Activated naive CD4-positive, alpha-beta T cell treated with Interleukin-2 at 50 U/mL for 16 hours (primary cell): ENCODE data around the gene AGFG1.
A peak's percentile ranks its signal among the peaks of the same experiment; 100 is the strongest.

Experiments used
- DNase-seq: peaks from one replicate; pipeline ENCODE4 v3.0.0-alpha.2; 2020

AGFG1 gene

GRCh38 chr2:227462462-227462951 is 9.4 kb upstream of the AGFG1 start:
- DNase-seq, result peak; percentile 29

GRCh38 chr2:227462972-227463931 is 8.7 kb upstream of the AGFG1 start:
- no peak for DNase-seq

GRCh38 chr2:227464361-227464760 is 7.6 kb upstream of the AGFG1 start:
- DNase-seq, result peak; percentile 6

GRCh38 chr2:227464851-227465250 is 7.1 kb upstream of the AGFG1 start:
- DNase-seq, result peak; percentile 19

- DNase-seq, result no peak
Measured at GRCh38 chr2:227466887-227467600, 4.9 kb upstream of the AGFG1 start.

GRCh38 chr2:227471412-227471811 is 544 bp upstream of the AGFG1 start:
- no peak for DNase-seq

- DNase-seq, result peak; percentile 60
Measured at GRCh38 chr2:227472265-227473121, 537 bp downstream of the AGFG1 start.

- no peak for DNase-seq
Measured at GRCh38 chr2:227473122-227473461, 1.1 kb downstream of the AGFG1 start.

- no peak for DNase-seq
Measured at GRCh38 chr2:227473806-227474205, 1.9 kb downstream of the AGFG1 start.

- DNase-seq, result no peak
Measured at GRCh38 chr2:227474410-227474809, 2.5 kb downstream of the AGFG1 start.

GRCh38 chr2:227477291-227477690 is 5.3 kb downstream of the AGFG1 start:
- no peak for DNase-seq

- no peak for DNase-seq
Measured at GRCh38 chr2:227479865-227480475, 8.0 kb downstream of the AGFG1 start.

- no peak for DNase-seq
Measured at GRCh38 chr2:227480528-227480927, 8.6 kb downstream of the AGFG1 start.

GRCh38 chr2:227482638-227483340 is 10.8 kb downstream of the AGFG1 start:
- DNase-seq, result no peak

GRCh38 chr2:227485429-227485828 is 13.5 kb downstream of the AGFG1 start:
- no peak for DNase-seq

- no peak for DNase-seq
Measured at GRCh38 chr2:227486688-227487087, 14.7 kb downstream of the AGFG1 start.

GRCh38 chr2:227488045-227488444 is 16.1 kb downstream of the AGFG1 start:
- DNase-seq, result no peak

- no peak for DNase-seq
Measured at GRCh38 chr2:227491386-227491785, 19.4 kb downstream of the AGFG1 start.

GRCh38 chr2:227493524-227493923 is 21.6 kb downstream of the AGFG1 start:
- DNase-seq, result no peak

- no peak for DNase-seq
Measured at GRCh38 chr2:227497158-227497557, 25.2 kb downstream of the AGFG1 start.

- DNase-seq, result no peak
Measured at GRCh38 chr2:227499627-227500300, 27.8 kb downstream of the AGFG1 start.
